ENCODE data around the gene DACH1.

Gene DACH1

GRCh38 chr13:71618159-71618558 is 248.8 kb downstream of the DACH1 start:
- no peak for DNase-seq

- DNase-seq = no peak
Measured at GRCh38 chr13:71617265-71617664, 249.7 kb downstream of the DACH1 start.

GRCh38 chr13:71613066-71613745 is 253.8 kb downstream of the DACH1 start:
- DNase-seq = no peak

GRCh38 chr13:71611292-71611691 is 255.7 kb downstream of the DACH1 start:
- DNase-seq = no peak

- no peak for DNase-seq
Measured at GRCh38 chr13:71610876-71611275, 256.1 kb downstream of the DACH1 start.

GRCh38 chr13:71609271-71609670 is 257.7 kb downstream of the DACH1 start:
- no peak for DNase-seq

GRCh38 chr13:71607575-71607974 is 259.4 kb downstream of the DACH1 start:
- no peak for DNase-seq

- no peak for DNase-seq
Measured at GRCh38 chr13:71606818-71607217, 260.2 kb downstream of the DACH1 start.

- DNase-seq = no peak
Measured at GRCh38 chr13:71605744-71606143, 261.3 kb downstream of the DACH1 start.

GRCh38 chr13:71603255-71603654 is 263.7 kb downstream of the DACH1 start:
- DNase-seq = no peak

GRCh38 chr13:71602344-71602743 is 264.7 kb downstream of the DACH1 start:
- no peak for DNase-seq

- no peak for DNase-seq
Measured at GRCh38 chr13:71597150-71597549, 269.9 kb downstream of the DACH1 start.

- DNase-seq = no peak
Measured at GRCh38 chr13:71596116-71596515, 270.9 kb downstream of the DACH1 start.

- no peak for DNase-seq
Measured at GRCh38 chr13:71593566-71593965, 273.4 kb downstream of the DACH1 start.

GRCh38 chr13:71591374-71591773 is 275.6 kb downstream of the DACH1 start:
- no peak for DNase-seq

- DNase-seq = no peak
Measured at GRCh38 chr13:71590654-71591148, 276.3 kb downstream of the DACH1 start.

- DNase-seq = no peak
Measured at GRCh38 chr13:71589032-71589431, 278.0 kb downstream of the DACH1 start.

- DNase-seq = no peak
Measured at GRCh38 chr13:71587817-71588216, 279.2 kb downstream of the DACH1 start.

- DNase-seq = no peak
Measured at GRCh38 chr13:71587193-71587592, 279.8 kb downstream of the DACH1 start.

- DNase-seq = no peak
Measured at GRCh38 chr13:71583581-71583980, 283.4 kb downstream of the DACH1 start.

GRCh38 chr13:71580614-71581013 is 286.4 kb downstream of the DACH1 start:
- DNase-seq = no peak

- no peak for DNase-seq
Measured at GRCh38 chr13:71578048-71578447, 289.0 kb downstream of the DACH1 start.

- no peak for DNase-seq
Measured at GRCh38 chr13:71577127-71577526, 289.9 kb downstream of the DACH1 start.

GRCh38 chr13:71576571-71576970 is 290.4 kb downstream of the DACH1 start:
- DNase-seq = no peak

GRCh38 chr13:71546881-71547280 is 320.1 kb downstream of the DACH1 start:
- no peak for DNase-seq

Data from CD4-positive, alpha-beta T cell treated with Interleukin-21 for 1 hour (primary cell).